GM18519 (cell line): ENCODE measurements around the gene PCDH9.

Experiments
- ATAC-seq: cut with Tn5 transposase; IDR thresholded peaks from one replicate; pipeline ENCODE4 v1.9.1; 2021; ENCODE audit warnings: mild to moderate bottlenecking, moderate library complexity; ENCODE audit not compliant: unreplicated experiment, low FRiP score

Gene PCDH9

GRCh38 chr13:66994517-66995202, 235.5 kb downstream of the PCDH9 start:
- peak; percentile 17 for ATAC-seq

GRCh38 chr13:66994097-66994496, 236.0 kb downstream of the PCDH9 start:
- ATAC-seq: peak; percentile 53

GRCh38 chr13:66992719-66993118, 237.4 kb downstream of the PCDH9 start:
- ATAC-seq: no peak

GRCh38 chr13:66992183-66992582, 238.0 kb downstream of the PCDH9 start:
- no peak for ATAC-seq

- ATAC-seq: no peak
These were observed 245.9 kb downstream of the PCDH9 start for GRCh38 chr13:66984241-66984640.

- no peak for ATAC-seq
These were observed 248.2 kb downstream of the PCDH9 start for GRCh38 chr13:66981912-66982311.

GRCh38 chr13:66977161-66977560, 253.0 kb downstream of the PCDH9 start:
- ATAC-seq: no peak

- ATAC-seq: no peak
These were observed 255.2 kb downstream of the PCDH9 start for GRCh38 chr13:66974889-66975288.

GRCh38 chr13:66974174-66974573, 256.0 kb downstream of the PCDH9 start:
- no peak for ATAC-seq

- ATAC-seq: no peak
These were observed 257.5 kb downstream of the PCDH9 start for GRCh38 chr13:66972659-66973058.

- no peak for ATAC-seq
These were observed 259.1 kb downstream of the PCDH9 start for GRCh38 chr13:66971004-66971403.

GRCh38 chr13:66969291-66969690, 260.8 kb downstream of the PCDH9 start:
- ATAC-seq: no peak

GRCh38 chr13:66967811-66968597, 262.1 kb downstream of the PCDH9 start:
- ATAC-seq: no peak

GRCh38 chr13:66965181-66965580, 265.0 kb downstream of the PCDH9 start:
- ATAC-seq: no peak

- no peak for ATAC-seq
These were observed 267.2 kb downstream of the PCDH9 start for GRCh38 chr13:66962953-66963352.

- ATAC-seq: no peak
These were observed 271.5 kb downstream of the PCDH9 start for GRCh38 chr13:66958611-66959010.

GRCh38 chr13:66952507-66952906, 277.6 kb downstream of the PCDH9 start:
- ATAC-seq: no peak

GRCh38 chr13:66951426-66951825, 278.7 kb downstream of the PCDH9 start:
- ATAC-seq: no peak

- ATAC-seq: no peak
These were observed 279.5 kb downstream of the PCDH9 start for GRCh38 chr13:66950666-66951065.

GRCh38 chr13:66948910-66949309, 281.2 kb downstream of the PCDH9 start:
- no peak for ATAC-seq

GRCh38 chr13:66943530-66943929, 286.6 kb downstream of the PCDH9 start:
- no peak for ATAC-seq

GRCh38 chr13:66940113-66940512, 290.0 kb downstream of the PCDH9 start:
- no peak for ATAC-seq
